ENCODE measurements around the gene DERA. TPM values are rescaled to one million over a fixed set of nuclear protein-coding genes. Genes with fewer than 3 reads are reported as not detected.

Gene DERA
- total RNA-seq, 1 experiment from 2014 or later, result 22.6 TPM

DNA sequence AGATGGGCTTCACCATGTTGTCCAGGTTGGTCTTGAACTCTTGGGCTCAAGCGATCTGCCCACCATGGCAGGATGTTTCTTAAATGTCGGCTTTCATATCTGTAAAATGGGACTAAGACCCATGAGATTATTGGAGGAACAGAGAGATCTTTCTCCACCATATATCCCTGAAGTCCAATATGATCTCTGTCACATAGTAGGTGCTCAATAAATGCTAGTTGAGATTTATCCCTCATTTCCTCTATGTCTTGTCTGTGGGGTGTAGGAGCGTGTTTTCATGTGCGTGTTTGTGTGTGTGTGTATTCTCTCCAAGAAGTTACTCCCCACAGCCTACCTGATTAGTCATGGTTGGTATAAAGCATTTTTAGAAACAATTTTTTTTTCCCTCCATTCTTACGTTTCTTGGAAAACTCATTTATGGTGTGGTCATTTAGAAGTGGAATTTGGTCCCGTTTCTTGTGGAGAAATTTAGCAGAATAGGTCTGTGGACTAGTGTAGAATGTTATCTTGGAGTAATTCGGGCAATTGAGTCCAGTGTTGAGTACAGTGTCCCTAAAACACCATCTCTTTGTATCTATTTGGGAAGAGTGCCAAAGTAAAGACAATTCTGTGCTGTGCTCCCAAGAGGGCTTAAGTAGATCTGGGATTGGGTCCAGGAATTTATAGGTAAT lies 24.6 kb upstream of the DERA start:
- no TSS peak for BruUV-seq (replicated peaks)
- ATAC-seq (no peak), DNase-seq (ENCODE audit: low read depth, low spot score) (no peak)
- Histone ChIP-seq H3K9me3 (ENCODE audit: control insufficient read depth, insufficient read depth, low read depth, low read length) (no peaks in the 10 kb centered on the region), H3K27me3 (ENCODE audit: control insufficient read depth, insufficient read depth, low read length) (no peaks in the 10 kb centered on the region), H3K4me1 (ENCODE audit: control insufficient read depth, insufficient read depth, low read length) (peaks cover 8% of the 10 kb centered on the region), H3K27ac (ENCODE audit: low read length) (no peak overlapping the region), H3K36me3 (ENCODE audit: control insufficient read depth, insufficient read depth, low read length) (peaks cover 15% of the 10 kb centered on the region), H3K4me3 (ENCODE audit: low read depth in 2 of 2, low read length in 2 of 2) (no peak overlapping the region)
- intact Hi-C loops (cut with micrococcal nuclease; ENCODE audit: unreplicated experiment), result no loop called here
- CTCF ChIA-PET, result no interaction called here
- TF ChIP-seq, protein P1, sequence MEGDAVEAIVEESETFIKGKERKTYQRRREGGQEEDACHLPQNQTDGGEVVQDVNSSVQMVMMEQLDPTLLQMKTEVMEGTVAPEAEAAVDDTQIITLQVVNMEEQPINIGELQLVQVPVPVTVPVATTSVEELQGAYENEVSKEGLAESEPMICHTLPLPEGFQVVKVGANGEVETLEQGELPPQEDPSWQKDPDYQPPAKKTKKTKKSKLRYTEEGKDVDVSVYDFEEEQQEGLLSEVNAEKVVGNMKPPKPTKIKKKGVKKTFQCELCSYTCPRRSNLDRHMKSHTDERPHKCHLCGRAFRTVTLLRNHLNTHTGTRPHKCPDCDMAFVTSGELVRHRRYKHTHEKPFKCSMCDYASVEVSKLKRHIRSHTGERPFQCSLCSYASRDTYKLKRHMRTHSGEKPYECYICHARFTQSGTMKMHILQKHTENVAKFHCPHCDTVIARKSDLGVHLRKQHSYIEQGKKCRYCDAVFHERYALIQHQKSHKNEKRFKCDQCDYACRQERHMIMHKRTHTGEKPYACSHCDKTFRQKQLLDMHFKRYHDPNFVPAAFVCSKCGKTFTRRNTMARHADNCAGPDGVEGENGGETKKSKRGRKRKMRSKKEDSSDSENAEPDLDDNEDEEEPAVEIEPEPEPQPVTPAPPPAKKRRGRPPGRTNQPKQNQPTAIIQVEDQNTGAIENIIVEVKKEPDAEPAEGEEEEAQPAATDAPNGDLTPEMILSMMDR (IDR thresholded peaks at IDR 0.05), result no peak
- TF ChIP-seq, protein P2, sequence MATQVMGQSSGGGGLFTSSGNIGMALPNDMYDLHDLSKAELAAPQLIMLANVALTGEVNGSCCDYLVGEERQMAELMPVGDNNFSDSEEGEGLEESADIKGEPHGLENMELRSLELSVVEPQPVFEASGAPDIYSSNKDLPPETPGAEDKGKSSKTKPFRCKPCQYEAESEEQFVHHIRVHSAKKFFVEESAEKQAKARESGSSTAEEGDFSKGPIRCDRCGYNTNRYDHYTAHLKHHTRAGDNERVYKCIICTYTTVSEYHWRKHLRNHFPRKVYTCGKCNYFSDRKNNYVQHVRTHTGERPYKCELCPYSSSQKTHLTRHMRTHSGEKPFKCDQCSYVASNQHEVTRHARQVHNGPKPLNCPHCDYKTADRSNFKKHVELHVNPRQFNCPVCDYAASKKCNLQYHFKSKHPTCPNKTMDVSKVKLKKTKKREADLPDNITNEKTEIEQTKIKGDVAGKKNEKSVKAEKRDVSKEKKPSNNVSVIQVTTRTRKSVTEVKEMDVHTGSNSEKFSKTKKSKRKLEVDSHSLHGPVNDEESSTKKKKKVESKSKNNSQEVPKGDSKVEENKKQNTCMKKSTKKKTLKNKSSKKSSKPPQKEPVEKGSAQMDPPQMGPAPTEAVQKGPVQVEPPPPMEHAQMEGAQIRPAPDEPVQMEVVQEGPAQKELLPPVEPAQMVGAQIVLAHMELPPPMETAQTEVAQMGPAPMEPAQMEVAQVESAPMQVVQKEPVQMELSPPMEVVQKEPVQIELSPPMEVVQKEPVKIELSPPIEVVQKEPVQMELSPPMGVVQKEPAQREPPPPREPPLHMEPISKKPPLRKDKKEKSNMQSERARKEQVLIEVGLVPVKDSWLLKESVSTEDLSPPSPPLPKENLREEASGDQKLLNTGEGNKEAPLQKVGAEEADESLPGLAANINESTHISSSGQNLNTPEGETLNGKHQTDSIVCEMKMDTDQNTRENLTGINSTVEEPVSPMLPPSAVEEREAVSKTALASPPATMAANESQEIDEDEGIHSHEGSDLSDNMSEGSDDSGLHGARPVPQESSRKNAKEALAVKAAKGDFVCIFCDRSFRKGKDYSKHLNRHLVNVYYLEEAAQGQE (IDR thresholded peaks at IDR 0.05; ENCODE audit: insufficient read depth in 1 of 2, low read depth in 2 of 2, low read length in 1 of 2), result no peak
- TF ChIP-seq TCF7L2 (IDR thresholded peaks at IDR 0.05; ENCODE audit: low read depth, low read length) (no peak), SIN3A (IDR thresholded peaks at IDR 0.05; ENCODE audit: borderline replicate concordance, insufficient read depth, low read depth, low read length) (no peak), POLR2AphosphoS5 (IDR thresholded peaks at IDR 0.05; ENCODE audit: low read depth, low read length) (no peak)
- POLR2A ChIA-PET, result no interaction called here
- in situ Hi-C loops (cut with HindIII; ENCODE audit: low pct_unique_long_range_greater_than_20kb, low sequenced_read_pairs), result no loop called here

DNA sequence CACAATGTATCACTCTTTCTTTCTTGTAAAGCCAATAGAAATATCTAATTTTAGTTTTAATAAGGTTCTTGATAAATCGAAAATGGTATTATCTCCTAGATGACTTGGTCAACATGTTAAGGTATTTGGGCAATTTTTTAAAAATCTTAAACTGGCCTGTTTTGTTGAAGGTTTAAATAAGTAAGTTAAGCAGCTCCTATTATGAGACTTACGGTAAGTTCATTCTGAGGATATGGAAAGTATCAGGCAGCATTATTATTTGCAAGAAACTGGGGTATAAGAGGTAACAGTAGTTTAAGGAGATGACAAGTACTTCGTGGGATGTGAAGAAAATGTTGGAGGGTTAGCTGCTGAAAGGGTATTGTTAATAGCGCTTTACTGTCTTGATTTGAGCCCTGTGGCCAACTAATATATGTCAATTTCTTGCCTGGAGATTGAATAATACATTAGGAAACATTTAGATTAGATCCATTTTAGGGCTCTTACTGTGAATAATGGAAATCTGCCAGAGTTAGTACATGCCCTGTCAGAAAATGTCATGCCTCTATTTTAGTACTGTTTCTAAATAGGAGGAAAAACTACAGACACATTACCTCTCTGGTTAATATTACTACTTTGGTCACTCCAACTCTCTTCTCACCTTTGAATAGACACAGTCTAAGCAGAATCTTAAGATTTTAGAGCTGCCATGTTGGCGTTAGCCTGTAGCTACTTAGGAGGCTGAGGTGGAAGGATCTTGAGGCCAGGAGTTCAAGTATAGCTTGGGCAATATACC lies 23.9 kb upstream of the DERA start:
- intact Hi-C loops (cut with micrococcal nuclease; ENCODE audit: unreplicated experiment), result no loop called here
- Histone ChIP-seq H3K9me3 (ENCODE audit: control insufficient read depth, insufficient read depth, low read depth, low read length) (no peaks in the 10 kb centered on the region), H3K36me3 (ENCODE audit: control insufficient read depth, insufficient read depth, low read length) (peaks cover 20% of the 10 kb centered on the region), H3K27ac (ENCODE audit: low read length) (no peak overlapping the region), H3K27me3 (ENCODE audit: control insufficient read depth, insufficient read depth, low read length) (no peaks in the 10 kb centered on the region), H3K4me1 (ENCODE audit: control insufficient read depth, insufficient read depth, low read length) (peaks cover 8% of the 10 kb centered on the region), H3K4me3 (ENCODE audit: low read depth in 2 of 2, low read length in 2 of 2) (no peak overlapping the region)
- in situ Hi-C loops (cut with HindIII; ENCODE audit: low pct_unique_long_range_greater_than_20kb, low sequenced_read_pairs), result no loop called here
- no peak for DNase-seq (ENCODE audit: low read depth, low spot score)
- no TSS peak for BruUV-seq (replicated peaks)
- TF ChIP-seq POLR2AphosphoS5 (IDR thresholded peaks at IDR 0.05; ENCODE audit: low read depth, low read length) (no peak), SIN3A (IDR thresholded peaks at IDR 0.05; ENCODE audit: borderline replicate concordance, insufficient read depth, low read depth, low read length) (no peak), TCF7L2 (IDR thresholded peaks at IDR 0.05; ENCODE audit: low read depth, low read length) (no peak)
- TF ChIP-seq, protein P2 (IDR thresholded peaks at IDR 0.05; ENCODE audit: insufficient read depth in 1 of 2, low read depth in 2 of 2, low read length in 1 of 2), result no peak
- TF ChIP-seq, protein P1 (IDR thresholded peaks at IDR 0.05), result no peak
- ChIA-PET POLR2A (no interaction called here), CTCF (no interaction called here)
- no peak for ATAC-seq

All from Panc1 (cell line).